Liver (tissue), 3 donors: ENCODE data around the gene GALNT6.

Source experiments
- RAD21 ChIP-seq, 2 donors: IDR thresholded peaks; 2 replicates each; pipeline ENCODE4 v1.6.1; 2016; ENCODE audit warnings: antibody characterized with exemption in 2 of 2, mild to moderate bottlenecking in 2 of 2
- TF ChIP-seq, protein P1 (sequence below): fragments of 150-350 bp; IDR thresholded peaks from 2 replicates; pipeline ENCODE4 v1.5.1; 2017; ENCODE audit warnings: improper control_type of control experiment, low read depth, low read length; ENCODE audit not compliant: missing input control
- TF ChIP-seq, protein P2 (sequence below): IDR thresholded peaks from 2 replicates; pipeline ENCODE4 v1.6.1; 2016; ENCODE audit warnings: antibody characterized with exemption
- donor health status: healthy.
- donor health status: healthy.

DNA sequence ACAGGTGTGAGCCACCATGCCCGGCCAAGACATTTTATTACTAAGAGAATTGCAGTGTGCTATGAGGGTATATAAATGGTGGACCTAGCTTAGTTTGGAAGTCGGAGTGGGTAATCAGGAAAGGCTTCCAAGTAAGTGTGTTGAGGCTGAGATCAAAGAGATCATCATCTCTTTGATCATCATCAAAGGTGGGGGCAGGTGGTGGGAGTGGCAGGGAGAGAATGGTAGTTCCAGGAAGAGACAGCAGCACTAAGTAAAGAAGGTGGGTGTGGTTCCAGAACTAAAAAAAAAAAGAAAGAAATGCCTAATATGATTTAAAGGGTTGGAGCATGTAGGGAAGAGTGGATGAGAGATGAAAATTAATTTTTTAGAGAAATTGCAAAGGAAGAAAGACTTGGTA is 48.1 kb upstream of the GALNT6 start:
- no peak for TF ChIP-seq RAD21 (IDR thresholded peaks at IDR 0.05)
- TF ChIP-seq, protein P1, sequence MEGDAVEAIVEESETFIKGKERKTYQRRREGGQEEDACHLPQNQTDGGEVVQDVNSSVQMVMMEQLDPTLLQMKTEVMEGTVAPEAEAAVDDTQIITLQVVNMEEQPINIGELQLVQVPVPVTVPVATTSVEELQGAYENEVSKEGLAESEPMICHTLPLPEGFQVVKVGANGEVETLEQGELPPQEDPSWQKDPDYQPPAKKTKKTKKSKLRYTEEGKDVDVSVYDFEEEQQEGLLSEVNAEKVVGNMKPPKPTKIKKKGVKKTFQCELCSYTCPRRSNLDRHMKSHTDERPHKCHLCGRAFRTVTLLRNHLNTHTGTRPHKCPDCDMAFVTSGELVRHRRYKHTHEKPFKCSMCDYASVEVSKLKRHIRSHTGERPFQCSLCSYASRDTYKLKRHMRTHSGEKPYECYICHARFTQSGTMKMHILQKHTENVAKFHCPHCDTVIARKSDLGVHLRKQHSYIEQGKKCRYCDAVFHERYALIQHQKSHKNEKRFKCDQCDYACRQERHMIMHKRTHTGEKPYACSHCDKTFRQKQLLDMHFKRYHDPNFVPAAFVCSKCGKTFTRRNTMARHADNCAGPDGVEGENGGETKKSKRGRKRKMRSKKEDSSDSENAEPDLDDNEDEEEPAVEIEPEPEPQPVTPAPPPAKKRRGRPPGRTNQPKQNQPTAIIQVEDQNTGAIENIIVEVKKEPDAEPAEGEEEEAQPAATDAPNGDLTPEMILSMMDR = no peak
- TF ChIP-seq, protein P2, sequence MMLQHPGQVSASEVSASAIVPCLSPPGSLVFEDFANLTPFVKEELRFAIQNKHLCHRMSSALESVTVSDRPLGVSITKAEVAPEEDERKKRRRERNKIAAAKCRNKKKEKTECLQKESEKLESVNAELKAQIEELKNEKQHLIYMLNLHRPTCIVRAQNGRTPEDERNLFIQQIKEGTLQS = no peak
